CD14-positive monocyte (primary cell): ENCODE measurements around the gene DTNB. TPM values are rescaled to one million over a fixed set of nuclear protein-coding genes. Genes with fewer than 3 reads are reported as not detected.

ENCODE experiments used
- DNase-seq, 3 donors: peaks; one replicate each; pipeline ENCODE4 v3.0.0-alpha.2; 2011 to 2022
- H2AFZ ChIP-seq: 2 replicates; pipeline ENCODE4 v1.6.0; 2012; ENCODE audit warnings: mild to moderate bottlenecking, low read depth, low read length, inconsistent platforms; ENCODE audit not compliant: insufficient read depth, poor library complexity, severe bottlenecking
- H3K27ac ChIP-seq, 2 donors: 1 replicate in 1 of 2; 2 replicates in 1 of 2; pipeline ENCODE4 v1.5.1; 2012 to 2013; ENCODE audit warnings: low read length in 2 of 2, control low read depth in 1 of 2, inconsistent platforms in 1 of 2, low read depth in 1 of 2, mild to moderate bottlenecking in 1 of 2
- H3K27me3 ChIP-seq, 2 donors: one replicate each; pipeline versions ENCODE4 v1.6.0 to v1.6.1; 2011 to 2013; ENCODE audit warnings: low read length in 2 of 2; ENCODE audit not compliant: control insufficient read depth in 2 of 2, insufficient read depth in 2 of 2
- H3K36me3 ChIP-seq, 2 donors: replicated peaks in 1 of 2; 1 replicate in 1 of 2; 2 replicates in 1 of 2; pipeline versions ENCODE4 v1.5.1 to v1.6.1; 2012 to 2013; ENCODE audit warnings: low read length in 2 of 2, control low read depth in 1 of 2, inconsistent platforms in 1 of 2, mild to moderate bottlenecking in 1 of 2; ENCODE audit not compliant: insufficient read depth in 2 of 2, control insufficient read depth in 1 of 2
- H3K4me1 ChIP-seq, 2 donors: 1 replicate in 1 of 2; 2 replicates in 1 of 2; pipeline versions ENCODE4 v1.5.1 to v1.6.1; 2012 to 2013; ENCODE audit warnings: low read length in 2 of 2, control low read depth in 1 of 2, inconsistent platforms in 1 of 2, mild to moderate bottlenecking in 1 of 2, moderate library complexity in 1 of 2; ENCODE audit not compliant: insufficient read depth in 2 of 2, control insufficient read depth in 1 of 2
- H3K4me2 ChIP-seq: replicated peaks from 2 replicates; pipeline ENCODE3; 2012; ENCODE audit warnings: low read length, moderate library complexity, mild to moderate bottlenecking; ENCODE audit not compliant: poor library complexity, severe bottlenecking; ENCODE audit errors: extremely low read depth
- H3K4me3 ChIP-seq, 3 experiments: fragments of 200-600 bp in 1 of 3; sonication (generic) in 1 of 3; replicated peaks in 1 of 3; 1 replicate in 2 of 3; 2 replicates in 1 of 3; pipeline ENCODE4 v1.5.1; 2011 to 2013; ENCODE audit warnings: low read length in 3 of 3, mild to moderate bottlenecking in 3 of 3, control low read depth in 2 of 3, low read depth in 2 of 3, inconsistent platforms in 1 of 3, moderate library complexity in 1 of 3
- H3K79me2 ChIP-seq: 2 replicates; pipeline ENCODE4 v1.6.0; 2012; ENCODE audit warnings: mild to moderate bottlenecking, control low read depth, inconsistent platforms, low read length, moderate library complexity; ENCODE audit not compliant: insufficient read depth
- H3K9ac ChIP-seq: 2 replicates; pipeline ENCODE4 v1.6.0; 2017; ENCODE audit warnings: low read length, mild to moderate bottlenecking; ENCODE audit not compliant: insufficient read depth, poor library complexity, severe bottlenecking
- H3K9me3 ChIP-seq, 2 donors: replicated peaks in 1 of 2; 1 replicate in 1 of 2; 2 replicates in 1 of 2; pipeline versions ENCODE4 v1.5.1 to v1.6.1; 2012 to 2013; ENCODE audit warnings: low read length in 2 of 2, control low read depth in 1 of 2; ENCODE audit not compliant: control insufficient read depth in 1 of 2, insufficient read depth in 1 of 2
- H4K20me1 ChIP-seq: 2 replicates; pipeline ENCODE4 v1.6.0; 2012; ENCODE audit warnings: mild to moderate bottlenecking, low read length, control low read depth, moderate library complexity; ENCODE audit not compliant: insufficient read depth
- H3K27ac Mint-ChIP-seq, 7 donors: one replicate each; pipeline ENCODE4 v1.8.0; 2020; ENCODE audit warnings: mild to moderate bottlenecking in 7 of 7, mixed read lengths in 7 of 7, moderate library complexity in 6 of 7, inconsistent platforms in 2 of 7
- H3K27me3 Mint-ChIP-seq, 3 donors: one replicate each; pipeline ENCODE4 v1.8.0; 2021 to 2022; ENCODE audit warnings: low read depth in 3 of 3, mild to moderate bottlenecking in 3 of 3, mixed read lengths in 3 of 3, moderate library complexity in 3 of 3, inconsistent platforms in 1 of 3
- H3K36me3 Mint-ChIP-seq, 2 donors: one replicate each; pipeline ENCODE4 v1.8.0; 2020; ENCODE audit warnings: mixed read lengths in 2 of 2, inconsistent platforms in 1 of 2, mild to moderate bottlenecking in 1 of 2
- H3K4me1 Mint-ChIP-seq: one replicate; pipeline ENCODE4 v1.8.0; 2020; ENCODE audit warnings: mild to moderate bottlenecking, mixed read lengths
- H3K4me3 Mint-ChIP-seq, 2 donors: one replicate each; pipeline ENCODE4 v1.8.0; 2020; ENCODE audit warnings: mild to moderate bottlenecking in 2 of 2, mixed read lengths in 2 of 2, moderate library complexity in 1 of 2
- H3K9me3 Mint-ChIP-seq, 7 donors: one replicate each; pipeline ENCODE4 v1.8.0; 2020 to 2022; ENCODE audit warnings: mixed read lengths in 7 of 7, mild to moderate bottlenecking in 6 of 7, moderate library complexity in 6 of 7, inconsistent platforms in 2 of 7
- WGBS: methylation state at CpG from one replicate; pipeline ENCODE4 v1.1.5; 2013; ENCODE audit warnings: missing lambda C conversion rate; ENCODE audit not compliant: insufficient coverage; 5-methylcytosine and 5-hydroxymethylcytosine counted together
- intact Hi-C, 2 donors: fragments of 100-400 bp; cut with micrococcal nuclease; formaldehyde crosslinking; loops; one replicate each; pipeline versions ENCODE4 v1.15.0 to v1.15.1; 2023
- polyA plus RNA-seq, 3 donors: library from polyadenylated mRNA; depleted of rRNA in 1 of 3; unstranded in 2 of 3; stranded (reverse) in 1 of 3; fragments of 300-500 nt in 2 of 3; fragments of >200 nt in 1 of 3; fragmentation: Illumina TruSeq in 2 of 3; gene quantifications; 1 replicate in 2 of 3; 2 replicates in 1 of 3; pipeline ENCODE4 v1.2.3, GENCODE V29; 2012 to 2021
- TF ChIP-seq, protein P1 (sequence below): fragments of 200-600 bp; IDR thresholded peaks from one replicate; pipeline ENCODE4 v1.8.0; 2022; ENCODE audit warnings: antibody characterized with exemption, mild to moderate bottlenecking

DTNB gene
- polyA plus RNA-seq, 3 donors = 3.0 to 4.2 (median 3.3) TPM

GRCh38 chr2:25664965-25665307 is 8.4 kb downstream of the DTNB start:
- H3K27me3 ChIP-seq = no peaks in the 10 kb centered on the region
- H4K20me1 ChIP-seq = no peaks in the 10 kb centered on the region
- no peaks in the 10 kb centered on the region for H3K36me3 Mint-ChIP-seq
- no peak overlapping the region for H3K4me3 ChIP-seq
- peaks cover 0 to 3% (median 1%) of the 10 kb centered on the region in 3 donors for H3K27me3 Mint-ChIP-seq
- H3K9me3 ChIP-seq = no peaks in the 10 kb centered on the region
- TF ChIP-seq, protein P1, sequence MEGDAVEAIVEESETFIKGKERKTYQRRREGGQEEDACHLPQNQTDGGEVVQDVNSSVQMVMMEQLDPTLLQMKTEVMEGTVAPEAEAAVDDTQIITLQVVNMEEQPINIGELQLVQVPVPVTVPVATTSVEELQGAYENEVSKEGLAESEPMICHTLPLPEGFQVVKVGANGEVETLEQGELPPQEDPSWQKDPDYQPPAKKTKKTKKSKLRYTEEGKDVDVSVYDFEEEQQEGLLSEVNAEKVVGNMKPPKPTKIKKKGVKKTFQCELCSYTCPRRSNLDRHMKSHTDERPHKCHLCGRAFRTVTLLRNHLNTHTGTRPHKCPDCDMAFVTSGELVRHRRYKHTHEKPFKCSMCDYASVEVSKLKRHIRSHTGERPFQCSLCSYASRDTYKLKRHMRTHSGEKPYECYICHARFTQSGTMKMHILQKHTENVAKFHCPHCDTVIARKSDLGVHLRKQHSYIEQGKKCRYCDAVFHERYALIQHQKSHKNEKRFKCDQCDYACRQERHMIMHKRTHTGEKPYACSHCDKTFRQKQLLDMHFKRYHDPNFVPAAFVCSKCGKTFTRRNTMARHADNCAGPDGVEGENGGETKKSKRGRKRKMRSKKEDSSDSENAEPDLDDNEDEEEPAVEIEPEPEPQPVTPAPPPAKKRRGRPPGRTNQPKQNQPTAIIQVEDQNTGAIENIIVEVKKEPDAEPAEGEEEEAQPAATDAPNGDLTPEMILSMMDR = peak; percentile 22
- no peaks in the 10 kb centered on the region for H3K9me3 Mint-ChIP-seq
- no peak overlapping the region for H3K27ac Mint-ChIP-seq
- no peak overlapping the region for H3K9ac ChIP-seq
- no peaks in the 10 kb centered on the region for H3K79me2 ChIP-seq
- peaks cover 6% of the 10 kb centered on the region for H3K4me1 Mint-ChIP-seq
- no CpG with 5 or more reads among the region's 4 CpGs for WGBS
- H3K4me3 Mint-ChIP-seq = peak overlapping the region in 1 of 2 donors; percentile 24
- H3K4me2 ChIP-seq = no peak overlapping the region
- H2AFZ ChIP-seq = peak overlapping the region; percentile 44
- intact Hi-C loops = no loop called here
- DNase-seq = no peak
- H3K27ac ChIP-seq = no peak overlapping the region
- no peaks in the 10 kb centered on the region for H3K4me1 ChIP-seq
- H3K36me3 ChIP-seq = no peaks in the 10 kb centered on the region

DNA sequence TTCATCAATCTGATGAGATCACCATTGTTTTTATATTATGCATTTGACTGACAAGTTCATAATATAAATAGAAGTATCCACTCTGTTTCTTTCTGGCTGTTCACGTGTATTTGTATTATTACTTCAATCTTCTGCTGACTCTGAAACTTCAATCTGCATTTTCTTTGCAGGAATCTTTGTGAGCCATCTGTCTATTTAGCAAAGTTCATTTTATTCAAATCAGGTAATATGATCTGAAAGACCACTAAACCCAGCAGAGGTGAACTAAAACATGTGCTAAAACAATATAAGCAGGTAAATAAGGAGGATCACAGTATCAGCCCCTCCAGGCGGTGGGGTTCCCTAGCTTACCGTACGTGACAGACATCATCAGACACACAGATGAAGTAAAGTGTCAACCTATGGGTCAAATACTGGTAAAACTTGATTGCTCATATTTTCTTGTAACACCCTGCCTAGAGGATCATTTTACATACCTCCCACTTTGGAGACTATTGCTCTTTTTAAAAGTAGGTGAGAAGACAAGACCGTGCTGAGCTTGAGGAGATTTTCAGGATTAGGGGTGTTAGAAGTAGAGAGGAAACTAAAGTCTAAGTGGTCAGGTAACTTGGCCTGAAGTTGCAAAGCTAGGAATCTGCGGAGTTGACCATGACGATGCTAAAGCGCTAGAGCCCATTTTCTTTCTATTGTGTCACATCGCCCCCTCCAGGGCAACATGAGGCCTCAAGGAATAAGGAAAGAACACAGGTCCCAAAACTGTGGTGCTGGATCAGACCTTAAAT is 9.0 kb downstream of the DTNB start:
- no peaks in the 10 kb centered on the region for H3K9me3 Mint-ChIP-seq
- Histone ChIP-seq H3K4me3 (no peak overlapping the region), H4K20me1 (no peaks in the 10 kb centered on the region), H3K27me3 (no peaks in the 10 kb centered on the region), H3K4me1 (no peaks in the 10 kb centered on the region), H3K9ac (no peak overlapping the region), H3K27ac (no peak overlapping the region), H3K4me2 (no peak overlapping the region), H3K36me3 (no peaks in the 10 kb centered on the region), H3K9me3 (no peaks in the 10 kb centered on the region), H3K79me2 (no peaks in the 10 kb centered on the region), H2AFZ (peak overlapping the region; percentile 44)
- H3K27me3 Mint-ChIP-seq = peaks cover 0 to 3% (median 1%) of the 10 kb centered on the region in 3 donors
- whole genome bisulfite sequencing = no CpG with 5 or more reads among the region's 9 CpGs
- TF ChIP-seq, protein P1 = peak; percentile 66
- intact Hi-C loops = no loop called here
- H3K4me1 Mint-ChIP-seq = peaks cover 6% of the 10 kb centered on the region
- H3K27ac Mint-ChIP-seq = no peak overlapping the region
- peak overlapping the region; percentile 24 to 67 for H3K4me3 Mint-ChIP-seq
- DNase-seq = peak; percentile 42 to 66 (median 63)
- no peaks in the 10 kb centered on the region for H3K36me3 Mint-ChIP-seq
